HEK293 (cell line): ENCODE data around the gene C9orf153.

Source experiments
- CTCF ChIA-PET: fragments of 350-600 bp; formaldehyde crosslinking; extraction: SDS; loops from one replicate; lab custom pipeline; 2021; ENCODE audit warnings: antibody characterized with exemption; lab: Yijun Ruan, JAX
- POLR2A ChIA-PET: fragments of 300-600 bp; formaldehyde crosslinking; extraction: SDS; loops from one replicate; lab custom pipeline; 2020; ENCODE audit warnings: antibody characterized with exemption, inconsistent platforms; lab: Yijun Ruan, JAX
- H3K27ac ChIP-seq: fragments of 200-500 bp; sonication (Bioruptor generic); 2 replicates; pipeline ENCODE4 v1.5.1; 2014; ENCODE audit warnings: low read depth, low read length, control low read depth, inconsistent platforms; ENCODE audit errors: extremely low read depth
- H3K36me3 ChIP-seq, 2 experiments: fragments of 200-500 bp in 1 of 2; sonication (Bioruptor generic) in 1 of 2; 1 replicate in 1 of 2; 2 replicates in 1 of 2; pipeline ENCODE4 v1.5.1; 2014 to 2017; ENCODE audit warnings: inconsistent platforms in 2 of 2, low read length in 2 of 2; ENCODE audit not compliant: control insufficient read depth in 2 of 2, insufficient read depth in 1 of 2
- H3K4me1 ChIP-seq: fragments of 200-500 bp; sonication (Bioruptor generic); 2 replicates; pipeline ENCODE4 v1.5.1; 2014; ENCODE audit warnings: mild to moderate bottlenecking, low read length, inconsistent platforms; ENCODE audit not compliant: control insufficient read depth, insufficient read depth
- H3K4me3 ChIP-seq: 2 replicates; pipeline ENCODE4 v1.5.1; 2011; ENCODE audit warnings: low read depth, mild to moderate bottlenecking, control low read depth, low read length, moderate library complexity
- H3K9me3 ChIP-seq: fragments of 200-500 bp; sonication (Bioruptor generic); 2 replicates; pipeline ENCODE4 v1.5.1; 2014; ENCODE audit warnings: low read depth, low read length, inconsistent platforms; ENCODE audit not compliant: control insufficient read depth, insufficient read depth
- FEZF1 ChIP-seq: fragments of 450-650 bp; formaldehyde crosslinking; IDR thresholded peaks from 2 replicates; pipeline ENCODE4 v1.5.1; 2016; ENCODE audit warnings: missing biosample characterization, missing genetic modification characterization
- HOXA7 ChIP-seq: sonication (generic); formaldehyde crosslinking; IDR thresholded peaks from 2 replicates; pipeline ENCODE4 v1.8.1; 2022; ENCODE audit warnings: missing genetic modification reagents, borderline replicate concordance
- KLF1 ChIP-seq: fragments of 450-650 bp; formaldehyde crosslinking; IDR thresholded peaks from 2 replicates; pipeline ENCODE4 v1.5.1; 2016; ENCODE audit warnings: missing biosample characterization, missing genetic modification characterization
- MZF1 ChIP-seq: fragments of 450-650 bp; formaldehyde crosslinking; IDR thresholded peaks from 2 replicates; pipeline ENCODE4 v1.5.1; 2017; ENCODE audit warnings: missing biosample characterization, missing genetic modification characterization, borderline replicate concordance
- WT1 ChIP-seq: fragments of 450-650 bp; formaldehyde crosslinking; IDR thresholded peaks from 2 replicates; pipeline ENCODE4 v1.5.1; 2016; ENCODE audit warnings: missing biosample characterization, missing genetic modification characterization
- YY2 ChIP-seq: fragments of 450-650 bp; formaldehyde crosslinking; IDR thresholded peaks from 2 replicates; pipeline ENCODE4 v1.5.1; 2016; ENCODE audit warnings: missing biosample characterization, missing genetic modification characterization
- ZEB2 ChIP-seq: fragments of 450-650 bp; formaldehyde crosslinking; IDR thresholded peaks from 2 replicates; pipeline ENCODE4 v1.5.1; 2016; ENCODE audit warnings: missing biosample characterization, missing genetic modification characterization
- ZNF121 ChIP-seq: fragments of 450-650 bp; formaldehyde crosslinking; IDR thresholded peaks from 2 replicates; pipeline ENCODE4 v1.5.1; 2016; ENCODE audit warnings: missing biosample characterization, missing genetic modification characterization
- ZNF175 ChIP-seq: fragments of 450-650 bp; formaldehyde crosslinking; IDR thresholded peaks from 2 replicates; pipeline ENCODE4 v1.5.1; 2016; ENCODE audit warnings: missing biosample characterization, missing genetic modification characterization
- ZNF266 ChIP-seq: fragments of 450-650 bp; formaldehyde crosslinking; IDR thresholded peaks from 2 replicates; pipeline ENCODE4 v1.5.1; 2016; ENCODE audit warnings: missing biosample characterization, missing genetic modification characterization, low read depth
- ZNF335 ChIP-seq: fragments of 450-650 bp; formaldehyde crosslinking; conservative IDR thresholded peaks from 2 replicates; pipeline ENCODE4 v1.5.1; 2016; ENCODE audit warnings: missing biosample characterization, missing genetic modification characterization
- ZNF362 ChIP-seq: fragments of 450-650 bp; formaldehyde crosslinking; IDR thresholded peaks from 2 replicates; pipeline ENCODE4 v1.5.1; 2016; ENCODE audit warnings: missing biosample characterization, missing genetic modification characterization
- ZNF37A ChIP-seq: fragments of 450-650 bp; IDR thresholded peaks from 2 replicates; pipeline ENCODE4 v1.5.1; 2018; ENCODE audit warnings: missing biosample characterization, missing genetic modification characterization
- ZNF488 ChIP-seq: fragments of 450-650 bp; formaldehyde crosslinking; IDR thresholded peaks from 2 replicates; pipeline ENCODE4 v1.5.1; 2016; ENCODE audit warnings: missing biosample characterization, missing genetic modification characterization
- ZNF548 ChIP-seq: fragments of 450-650 bp; formaldehyde crosslinking; IDR thresholded peaks from 2 replicates; pipeline ENCODE4 v1.5.1; 2016; ENCODE audit warnings: missing biosample characterization, missing genetic modification characterization
- ZNF549 ChIP-seq: fragments of 450-650 bp; IDR thresholded peaks from 2 replicates; pipeline ENCODE4 v1.5.1; 2018; ENCODE audit warnings: missing biosample characterization, missing genetic modification characterization, mild to moderate bottlenecking, inconsistent platforms, moderate library complexity
- ZNF580 ChIP-seq: fragments of 450-650 bp; formaldehyde crosslinking; IDR thresholded peaks from 2 replicates; pipeline ENCODE4 v1.5.1; 2016; ENCODE audit warnings: missing biosample characterization, missing genetic modification characterization
- ZNF623 ChIP-seq: fragments of 450-650 bp; formaldehyde crosslinking; IDR thresholded peaks from 2 replicates; pipeline ENCODE4 v1.5.1; 2016; ENCODE audit warnings: missing biosample characterization, missing genetic modification characterization
- ZNF645 ChIP-seq: fragments of 450-650 bp; formaldehyde crosslinking; IDR thresholded peaks from 2 replicates; pipeline ENCODE4; 2016; ENCODE audit warnings: missing biosample characterization, missing genetic modification characterization
- ZNF707 ChIP-seq: fragments of 450-650 bp; formaldehyde crosslinking; IDR thresholded peaks from 2 replicates; pipeline ENCODE4 v1.5.1; 2016; ENCODE audit warnings: missing biosample characterization, missing genetic modification characterization
- ZNF777 ChIP-seq: fragments of 450-650 bp; formaldehyde crosslinking; IDR thresholded peaks from 2 replicates; pipeline ENCODE4 v1.5.1; 2017; ENCODE audit warnings: missing biosample characterization, missing genetic modification characterization, borderline replicate concordance
- ZNF792 ChIP-seq: fragments of 450-650 bp; formaldehyde crosslinking; IDR thresholded peaks from 2 replicates; pipeline ENCODE4 v1.5.1; 2016; ENCODE audit warnings: missing biosample characterization, missing genetic modification characterization
- ZNF830 ChIP-seq: fragments of 450-650 bp; IDR thresholded peaks from 2 replicates; pipeline ENCODE4 v1.5.0; 2018; ENCODE audit warnings: missing biosample characterization, missing genetic modification characterization, low read depth, mild to moderate bottlenecking, moderate library complexity
- ZSCAN18 ChIP-seq: fragments of 450-650 bp; formaldehyde crosslinking; IDR thresholded peaks from 2 replicates; pipeline ENCODE4 v1.5.1; 2016; ENCODE audit warnings: missing biosample characterization, missing genetic modification characterization
- ZSCAN23 ChIP-seq: fragments of 450-650 bp; formaldehyde crosslinking; IDR thresholded peaks from 2 replicates; pipeline ENCODE4 v1.5.1; 2016; ENCODE audit warnings: missing biosample characterization, missing genetic modification characterization
- TF ChIP-seq, protein P1 (sequence below): fragments of 450-650 bp; formaldehyde crosslinking; IDR thresholded peaks from 2 replicates; pipeline ENCODE4 v1.5.1; 2016; ENCODE audit warnings: missing biosample characterization, missing genetic modification characterization

Gene C9orf153

GRCh38 chr9:86263876-86264275 is 4.4 kb upstream of the C9orf153 start:
- no peak for TF ChIP-seq ZNF37A (tag by site-specific recombination)
- no peak for TF ChIP-seq ZNF580 (tag by site-specific recombination)
- TF ChIP-seq ZNF266 (tag by site-specific recombination), result no peak
- TF ChIP-seq ZNF623 (tag by site-specific recombination), result no peak
- no peak for TF ChIP-seq ZNF175 (tag by site-specific recombination)
- TF ChIP-seq ZNF362 (tag by site-specific recombination), result no peak
- TF ChIP-seq ZSCAN23, result no peak
- no peak for TF ChIP-seq ZNF121 (tag by site-specific recombination)
- no peak for TF ChIP-seq KLF1
- peaks cover 3 to 45% of the 10 kb centered on the region in 2 experiments; a peak in 2 of 3 replicates for H3K36me3 ChIP-seq
- CTCF ChIA-PET, result no interaction called here
- H3K27ac ChIP-seq, result no peak overlapping the region
- no peaks in the 10 kb centered on the region for H3K4me1 ChIP-seq
- no peaks in the 10 kb centered on the region for H3K9me3 ChIP-seq
- POLR2A ChIA-PET, result interaction anchor here (2.1 kb wide), 1 partner anchor 19 kb away, joined by 4 read pairs; the partner anchor contains the start of gene ISCA1
- H3K4me3 ChIP-seq, result no peak overlapping the region

GRCh38 chr9:86262492-86262891 is 3.0 kb upstream of the C9orf153 start:
- POLR2A ChIA-PET, result no interaction called here
- no peaks in the 10 kb centered on the region for H3K4me1 ChIP-seq
- CTCF ChIA-PET, result no interaction called here
- H3K9me3 ChIP-seq, result no peaks in the 10 kb centered on the region
- H3K36me3 ChIP-seq, result peaks cover under 1 to 36% of the 10 kb centered on the region in 2 experiments; a peak in 2 of 3 replicates
- TF ChIP-seq, protein P1, sequence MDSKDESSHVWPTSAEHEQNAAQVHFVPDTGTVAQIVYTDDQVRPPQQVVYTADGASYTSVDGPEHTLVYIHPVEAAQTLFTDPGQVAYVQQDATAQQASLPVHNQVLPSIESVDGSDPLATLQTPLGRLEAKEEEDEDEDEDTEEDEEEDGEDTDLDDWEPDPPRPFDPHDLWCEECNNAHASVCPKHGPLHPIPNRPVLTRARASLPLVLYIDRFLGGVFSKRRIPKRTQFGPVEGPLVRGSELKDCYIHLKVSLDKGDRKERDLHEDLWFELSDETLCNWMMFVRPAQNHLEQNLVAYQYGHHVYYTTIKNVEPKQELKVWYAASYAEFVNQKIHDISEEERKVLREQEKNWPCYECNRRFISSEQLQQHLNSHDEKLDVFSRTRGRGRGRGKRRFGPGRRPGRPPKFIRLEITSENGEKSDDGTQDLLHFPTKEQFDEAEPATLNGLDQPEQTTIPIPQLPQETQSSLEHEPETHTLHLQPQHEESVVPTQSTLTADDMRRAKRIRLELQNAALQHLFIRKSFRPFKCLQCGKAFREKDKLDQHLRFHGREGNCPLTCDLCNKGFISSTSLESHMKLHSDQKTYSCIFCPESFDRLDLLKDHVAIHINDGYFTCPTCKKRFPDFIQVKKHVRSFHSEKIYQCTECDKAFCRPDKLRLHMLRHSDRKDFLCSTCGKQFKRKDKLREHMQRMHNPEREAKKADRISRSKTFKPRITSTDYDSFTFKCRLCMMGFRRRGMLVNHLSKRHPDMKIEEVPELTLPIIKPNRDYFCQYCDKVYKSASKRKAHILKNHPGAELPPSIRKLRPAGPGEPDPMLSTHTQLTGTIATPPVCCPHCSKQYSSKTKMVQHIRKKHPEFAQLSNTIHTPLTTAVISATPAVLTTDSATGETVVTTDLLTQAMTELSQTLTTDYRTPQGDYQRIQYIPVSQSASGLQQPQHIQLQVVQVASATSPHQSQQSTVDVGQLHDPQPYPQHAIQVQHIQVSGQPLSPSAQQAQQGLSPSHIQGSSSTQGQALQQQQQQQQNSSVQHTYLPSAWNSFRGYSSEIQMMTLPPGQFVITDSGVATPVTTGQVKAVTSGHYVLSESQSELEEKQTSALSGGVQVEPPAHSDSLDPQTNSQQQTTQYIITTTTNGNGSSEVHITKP (tag by site-specific recombination), result no peak
- TF ChIP-seq FEZF1 (tag by site-specific recombination), result no peak
- no peak for TF ChIP-seq ZNF777 (tag by site-specific recombination)
- no peak for TF ChIP-seq ZNF707
- TF ChIP-seq YY2 (tag by site-specific recombination), result no peak
- no peak for TF ChIP-seq ZSCAN18
- TF ChIP-seq ZNF792 (tag by site-specific recombination), result no peak
- no peak for TF ChIP-seq ZEB2 (tag by site-specific recombination)
- TF ChIP-seq ZNF645 (tag by site-specific recombination), result no peak
- no peak for TF ChIP-seq ZNF335
- TF ChIP-seq ZNF549 (tag by site-specific recombination), result no peak
- no peak for TF ChIP-seq ZNF548 (tag by site-specific recombination)
- TF ChIP-seq WT1, result no peak
- no peak for TF ChIP-seq ZNF830
- no peak for TF ChIP-seq HOXA7
- no peak for TF ChIP-seq MZF1 (tag by site-specific recombination)
- TF ChIP-seq ZNF488 (tag by site-specific recombination), result no peak
- TF ChIP-seq, all 188 proteins: peak for 0
- H3K27ac ChIP-seq, result no peak overlapping the region
- H3K4me3 ChIP-seq, result no peak overlapping the region
